Mononuclear cell (primary cell): ENCODE data around the gene KREMEN1. TPM values are rescaled to one million over a fixed set of nuclear protein-coding genes. Genes with fewer than 3 reads are reported as not detected.
"Not testable (repeated sequence)": the region's sequence is repeated elsewhere in the genome, so short reads cannot be mapped to it uniquely, and the experiment has no call there.

Experiments
- H3K27me3 ChIP-seq: 2 replicates; pipeline ENCODE4 v1.6.0; 2011; ENCODE audit warnings: low read length, control low read depth; ENCODE audit not compliant: insufficient read depth
- H3K4me1 ChIP-seq: 2 replicates; pipeline ENCODE4 v1.5.1; 2011; ENCODE audit warnings: mild to moderate bottlenecking, low read length, control low read depth; ENCODE audit not compliant: insufficient read depth
- H3K4me3 ChIP-seq: 2 replicates; pipeline ENCODE4 v1.5.1; 2011; ENCODE audit warnings: mild to moderate bottlenecking, low read length, moderate library complexity
- H3K9me3 ChIP-seq: 2 replicates; pipeline ENCODE4 v1.5.1; 2011; ENCODE audit warnings: low read depth, mild to moderate bottlenecking, control low read depth, low read length
- total RNA-seq: library from RNA; depleted of rRNA; stranded (reverse); fragments of >200 nt; gene quantifications from one replicate; pipeline ENCODE4 v1.2.3, GENCODE V29; 2012

The KREMEN1 gene
- total RNA-seq, 1 donor, result 0.42 TPM

DNA sequence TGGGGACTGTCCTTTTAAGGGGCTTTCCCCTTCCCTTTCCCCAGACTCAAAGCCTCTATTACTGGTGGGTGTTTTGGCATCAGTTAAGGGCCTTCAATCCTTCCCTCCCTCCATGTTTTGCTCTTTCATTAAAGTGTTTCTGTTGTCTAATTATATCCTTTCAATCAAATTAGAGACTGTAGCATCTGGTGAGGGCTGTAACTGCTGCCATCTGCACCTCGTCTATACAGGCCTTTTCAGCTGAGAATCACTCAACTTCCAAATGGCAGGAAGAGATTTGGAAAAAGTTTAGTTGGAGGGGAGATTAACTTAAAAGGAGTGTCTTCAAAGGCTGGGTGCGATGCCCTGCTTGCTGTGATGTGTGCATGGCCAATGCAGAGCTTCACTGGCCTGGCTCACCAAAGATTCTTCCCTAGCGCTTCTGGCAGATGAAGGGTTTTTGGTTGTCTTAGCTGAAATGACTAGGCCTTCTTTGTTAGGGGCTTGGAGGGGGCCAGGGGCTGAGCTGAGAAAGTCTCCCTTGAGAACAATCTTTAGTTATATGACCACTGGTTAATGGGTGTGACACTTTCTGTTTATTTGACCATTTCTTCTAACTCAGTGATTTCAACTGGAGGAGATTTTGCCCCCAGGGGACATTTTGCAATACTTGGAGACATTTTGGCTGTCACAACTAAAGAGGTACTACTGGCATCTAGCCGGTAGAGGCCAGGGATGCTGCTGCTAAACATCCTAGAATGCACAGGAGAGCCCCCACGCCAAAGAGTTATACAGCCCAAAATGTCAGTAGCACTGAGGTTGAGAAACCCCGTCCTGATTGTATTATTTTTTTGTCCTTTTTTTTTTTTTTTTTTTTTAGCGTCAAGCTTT is 7.5 kb downstream of the KREMEN1 start:
- peaks cover 20% of the 10 kb centered on the region for H3K27me3 ChIP-seq
- no peaks in the 10 kb centered on the region for H3K9me3 ChIP-seq
- no peak overlapping the region for H3K4me3 ChIP-seq
- H3K4me1 ChIP-seq, result peaks cover 14% of the 10 kb centered on the region

- H3K9me3 ChIP-seq, result no peaks in the 10 kb centered on the region
- H3K4me1 ChIP-seq, result peaks cover 14% of the 10 kb centered on the region
- peaks cover 10% of the 10 kb centered on the region for H3K27me3 ChIP-seq
- H3K4me3 ChIP-seq, result no peak overlapping the region
Measured at GRCh38 chr22:29081517-29082236, 8.8 kb downstream of the KREMEN1 start.

GRCh38 chr22:29082826-29083545 is 10.2 kb downstream of the KREMEN1 start:
- Histone ChIP-seq H3K4me3 (no peak overlapping the region), H3K4me1 (peaks cover 14% of the 10 kb centered on the region), H3K9me3 (no peaks in the 10 kb centered on the region), H3K27me3 (peaks cover 2% of the 10 kb centered on the region)

DNA sequence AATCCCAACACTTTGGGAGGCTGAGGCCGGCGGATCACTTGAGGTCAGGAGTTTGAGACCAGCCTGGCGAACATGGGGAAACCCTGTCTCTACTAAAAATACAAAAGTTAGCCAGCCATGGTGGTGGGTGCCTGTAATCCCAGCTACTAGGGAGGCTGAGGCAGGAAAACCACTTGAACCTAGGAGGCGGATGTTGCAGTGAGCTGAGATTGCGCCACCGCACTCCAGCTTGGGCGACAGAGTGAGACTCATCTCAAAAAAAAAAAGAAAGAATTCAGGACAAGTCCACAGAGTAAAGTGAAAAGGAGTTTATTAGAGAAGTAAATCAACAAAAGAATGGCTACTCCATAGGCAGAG is 10.7 kb downstream of the KREMEN1 start:
- not testable (repeated sequence) for H3K9me3 ChIP-seq, H3K4me3 ChIP-seq, H3K27me3 ChIP-seq
- peaks cover 14% of the 10 kb centered on the region for H3K4me1 ChIP-seq

GRCh38 chr22:29083933-29084591 is 11.2 kb downstream of the KREMEN1 start:
- peaks cover 14% of the 10 kb centered on the region for H3K4me1 ChIP-seq

DNA sequence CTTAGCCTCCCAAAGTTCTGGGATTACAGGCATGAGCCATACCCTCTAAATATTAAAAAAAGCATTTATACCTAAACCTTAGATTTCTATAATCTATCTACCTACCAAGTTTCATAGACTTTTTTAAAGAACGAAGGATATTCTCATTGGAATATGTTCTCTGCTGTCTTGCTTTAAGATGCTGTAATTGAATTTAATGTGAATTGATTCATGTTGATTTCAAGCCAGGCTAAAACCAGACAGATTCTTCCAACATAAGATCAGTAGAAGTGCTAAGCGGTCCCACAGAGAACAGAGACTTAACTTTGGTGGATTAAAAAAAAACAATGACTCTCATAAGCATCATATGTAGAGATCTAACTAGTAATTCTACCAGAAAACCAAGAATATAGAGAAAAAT is 14.2 kb downstream of the KREMEN1 start:
- Histone ChIP-seq H3K9me3 (no peaks in the 10 kb centered on the region), H3K27me3 (peaks cover 2% of the 10 kb centered on the region), H3K4me3 (no peak overlapping the region), H3K4me1 (peaks cover 14% of the 10 kb centered on the region)

More at GRCh38 chr22:29083933-29084591, 11.2 kb downstream of the KREMEN1 start:
- H3K4me3 ChIP-seq, result no peak overlapping the region
- H3K9me3 ChIP-seq, result no peaks in the 10 kb centered on the region
- H3K27me3 ChIP-seq, result no peaks in the 10 kb centered on the region

GRCh38 chr22:29088809-29089208 is 16.0 kb downstream of the KREMEN1 start:
- peaks cover 7% of the 10 kb centered on the region for H3K4me1 ChIP-seq
- H3K9me3 ChIP-seq, result no peaks in the 10 kb centered on the region
- H3K4me3 ChIP-seq, result no peak overlapping the region
- peaks cover 2% of the 10 kb centered on the region for H3K27me3 ChIP-seq

DNA sequence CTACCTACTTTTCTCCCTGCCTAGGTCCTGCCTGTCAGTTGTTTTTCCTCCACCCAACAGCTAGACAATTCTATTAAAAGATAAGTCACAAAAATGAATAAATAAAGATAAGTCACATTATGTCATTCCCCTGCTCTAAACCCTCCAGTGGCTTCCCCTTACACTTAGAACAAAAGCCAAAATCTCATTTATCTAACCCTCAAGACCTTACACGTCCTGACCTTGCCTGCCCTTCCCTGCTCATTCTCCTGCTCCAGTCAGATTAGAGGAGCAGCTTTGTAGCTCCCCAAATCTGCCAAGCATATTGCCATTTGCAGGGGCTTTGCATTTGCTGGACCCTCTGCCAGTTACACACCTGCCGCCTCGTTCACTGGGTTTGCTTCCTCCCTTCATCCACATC is 16.7 kb downstream of the KREMEN1 start:
- H3K4me1 ChIP-seq, result no peaks in the 10 kb centered on the region
- peaks cover 2% of the 10 kb centered on the region for H3K27me3 ChIP-seq
- H3K4me3 ChIP-seq, result no peak overlapping the region
- no peaks in the 10 kb centered on the region for H3K9me3 ChIP-seq

DNA sequence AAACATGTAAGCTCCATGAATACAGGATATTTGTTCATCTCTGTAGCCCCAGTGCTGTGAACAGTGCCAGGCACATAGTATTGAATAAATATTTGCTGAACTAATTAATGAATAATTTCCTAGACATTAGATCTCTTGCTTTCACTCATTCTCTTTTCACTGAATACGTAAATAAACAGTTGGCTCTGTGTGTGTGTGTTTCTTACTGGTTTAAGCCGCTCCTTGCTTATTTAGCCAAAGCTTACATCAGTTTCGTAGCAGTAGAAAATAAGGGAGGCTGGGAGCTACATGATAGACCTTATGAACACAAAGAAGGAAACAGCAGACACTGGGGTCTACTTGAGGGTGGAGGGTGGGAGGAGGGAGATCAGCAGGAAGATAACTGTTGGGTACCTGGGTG is 17.2 kb downstream of the KREMEN1 start:
- peaks cover 2% of the 10 kb centered on the region for H3K27me3 ChIP-seq
- no peaks in the 10 kb centered on the region for H3K4me1 ChIP-seq
- no peaks in the 10 kb centered on the region for H3K9me3 ChIP-seq
- no peak overlapping the region for H3K4me3 ChIP-seq

GRCh38 chr22:29092243-29092642 is 19.4 kb downstream of the KREMEN1 start:
- Histone ChIP-seq H3K4me1 (no peaks in the 10 kb centered on the region), H3K4me3 (no peak overlapping the region), H3K27me3 (peaks cover 2% of the 10 kb centered on the region), H3K9me3 (no peaks in the 10 kb centered on the region)

GRCh38 chr22:29093030-29093429 is 20.2 kb downstream of the KREMEN1 start:
- Histone ChIP-seq H3K9me3 (no peaks in the 10 kb centered on the region), H3K27me3 (peaks cover 2% of the 10 kb centered on the region), H3K4me3 (no peak overlapping the region), H3K4me1 (no peaks in the 10 kb centered on the region)

- H3K4me1 ChIP-seq, result no peaks in the 10 kb centered on the region
- no peaks in the 10 kb centered on the region for H3K9me3 ChIP-seq
- no peak overlapping the region for H3K4me3 ChIP-seq
- H3K27me3 ChIP-seq, result peaks cover 2% of the 10 kb centered on the region
Measured at GRCh38 chr22:29093501-29094300, 20.9 kb downstream of the KREMEN1 start.

DNA sequence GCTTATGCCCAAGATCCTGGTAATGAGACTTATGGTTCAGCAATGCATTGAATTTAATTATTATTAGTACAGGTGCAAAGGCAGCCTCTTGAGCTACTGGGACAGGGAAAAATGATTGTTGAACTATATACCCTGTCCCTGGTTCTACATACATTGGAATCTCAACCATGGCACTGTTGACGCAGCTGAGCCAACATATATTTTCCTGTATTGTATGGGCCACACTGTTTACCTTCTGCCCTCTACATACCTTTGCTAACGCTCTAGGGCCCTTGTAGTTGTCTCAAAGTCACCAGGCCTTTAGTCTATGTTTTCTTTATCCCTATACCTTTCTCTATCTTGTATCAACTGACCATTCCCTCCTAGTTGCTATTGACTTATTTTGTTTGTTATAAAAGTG is 22.6 kb downstream of the KREMEN1 start:
- Histone ChIP-seq H3K9me3 (no peaks in the 10 kb centered on the region), H3K27me3 (no peaks in the 10 kb centered on the region), H3K4me1 (no peaks in the 10 kb centered on the region), H3K4me3 (no peak overlapping the region)
